Esophagus muscularis mucosa (tissue), 3 donors: ENCODE measurements around the gene APOBEC3C.
"Not testable (repeated sequence)": the region's sequence is repeated elsewhere in the genome, so short reads cannot be mapped to it uniquely, and the experiment has no call there.

ENCODE experiments used
- CTCF ChIP-seq, 3 experiments: fragments of 200-600 bp in 2 of 3; fragments of 450-650 bp in 1 of 3; sonication (generic) in 2 of 3; IDR thresholded peaks; one replicate each; pipeline ENCODE4 v1.5.1; 2017 to 2019; ENCODE audit warnings: antibody characterized with exemption in 3 of 3, mild to moderate bottlenecking in 2 of 3, moderate library complexity in 1 of 3
- POLR2A ChIP-seq: fragments of 450-650 bp; IDR thresholded peaks from one replicate; pipeline ENCODE4 v1.6.1; 2017; ENCODE audit warnings: antibody characterized with exemption, moderate library complexity, mild to moderate bottlenecking, low read depth

GRCh38 chr22:39066442-39067276 is 52.6 kb downstream of the APOBEC3C start:
- TF ChIP-seq POLR2A; CTCF (IDR thresholded peaks at IDR 0.05): not testable (repeated sequence)
